Activated T-helper 2 cell treated with anti-CD3 and anti-CD28 coated beads, Interferon-gamma antibody, Interleukin-2, Interleukin-4, amounts not matched to agents 10 μg/mL and 5 μg/mL and 100 μg/mL, durations not matched to agents 14 hours and 24 hours and 36 hours (primary cell): Measurements from ENCODE around the gene YAE1. TPM values are rescaled to one million over a fixed set of nuclear protein-coding genes. Genes with fewer than 3 reads are reported as not detected.

Experiments used
- DNase-seq: peaks from one replicate; pipeline ENCODE4 v3.0.0; 2021; ENCODE audit warnings: low spot score
- H3K27ac Mint-ChIP-seq: one replicate; pipeline ENCODE4 v1.8.0; 2021; ENCODE audit warnings: mixed read lengths
- H3K27me3 Mint-ChIP-seq: one replicate; pipeline ENCODE4 v1.8.0; 2021; ENCODE audit warnings: low read depth, mixed read lengths
- H3K36me3 Mint-ChIP-seq: one replicate; pipeline ENCODE4 v1.8.0; 2021; ENCODE audit warnings: low read depth, mixed read lengths
- H3K4me1 Mint-ChIP-seq: one replicate; pipeline ENCODE4 v1.8.0; 2021; ENCODE audit warnings: low read depth, mixed read lengths
- H3K4me3 Mint-ChIP-seq: one replicate; pipeline ENCODE4 v1.8.0; 2021; ENCODE audit warnings: low read depth, mild to moderate bottlenecking, moderate library complexity, mixed read lengths
- H3K9me3 Mint-ChIP-seq: one replicate; pipeline ENCODE4 v1.8.0; 2021; ENCODE audit warnings: mixed read lengths
- intact Hi-C: fragments of 100-400 bp; cut with micrococcal nuclease; formaldehyde crosslinking; loops from one replicate; pipeline ENCODE4 v1.15.1; 2023
- total RNA-seq: library from RNA; stranded (reverse); gene quantifications from 2 replicates; pipeline ENCODE4 v1.2.3, GENCODE V29; 2022

The YAE1 gene
- total RNA-seq, 1 donor from 2014 or later, result 11.9 TPM

- no peak overlapping the region for H3K4me3 Mint-ChIP-seq
- H3K27me3 Mint-ChIP-seq, result peaks cover 20% of the 10 kb centered on the region
- DNase-seq, result no peak
- intact Hi-C loops, result no loop called here
- H3K4me1 Mint-ChIP-seq, result no peaks in the 10 kb centered on the region
- no peaks in the 10 kb centered on the region for H3K9me3 Mint-ChIP-seq
- H3K27ac Mint-ChIP-seq, result no peak overlapping the region
- H3K36me3 Mint-ChIP-seq, result no peaks in the 10 kb centered on the region
Measured at GRCh38 chr7:39616138-39616537, 49.9 kb downstream of the YAE1 start.

GRCh38 chr7:39617005-39617404 lies 50.8 kb downstream of the YAE1 start:
- DNase-seq, result no peak
- intact Hi-C loops, result no loop called here
- peaks cover 20% of the 10 kb centered on the region for H3K27me3 Mint-ChIP-seq
- no peak overlapping the region for H3K27ac Mint-ChIP-seq
- no peak overlapping the region for H3K4me3 Mint-ChIP-seq
- peaks cover 2% of the 10 kb centered on the region for H3K4me1 Mint-ChIP-seq
- H3K36me3 Mint-ChIP-seq, result peaks cover 2% of the 10 kb centered on the region
- H3K9me3 Mint-ChIP-seq, result no peaks in the 10 kb centered on the region

GRCh38 chr7:39618868-39619267 lies 52.7 kb downstream of the YAE1 start:
- Mint-ChIP-seq H3K27me3 (peaks cover 15% of the 10 kb centered on the region), H3K4me3 (no peak overlapping the region)
- intact Hi-C loops, result no loop called here

GRCh38 chr7:39620486-39620885 lies 54.3 kb downstream of the YAE1 start:
- no peaks in the 10 kb centered on the region for H3K9me3 Mint-ChIP-seq
- no peak overlapping the region for H3K27ac Mint-ChIP-seq
- H3K4me1 Mint-ChIP-seq, result peaks cover 22% of the 10 kb centered on the region
- H3K4me3 Mint-ChIP-seq, result no peak overlapping the region
- peaks cover 15% of the 10 kb centered on the region for H3K27me3 Mint-ChIP-seq
- H3K36me3 Mint-ChIP-seq, result peaks cover 17% of the 10 kb centered on the region
- no peak for DNase-seq
- intact Hi-C loops, result loop anchor here (5.0 kb wide), 2 partner anchors 47 to 512 kb away; partner anchors contain the start of gene MPLKIP

More at GRCh38 chr7:39618868-39619267, 52.7 kb downstream of the YAE1 start:
- H3K9me3 Mint-ChIP-seq, result no peaks in the 10 kb centered on the region
- peaks cover 9% of the 10 kb centered on the region for H3K4me1 Mint-ChIP-seq
- H3K36me3 Mint-ChIP-seq, result peaks cover 7% of the 10 kb centered on the region
- H3K27ac Mint-ChIP-seq, result no peak overlapping the region
- DNase-seq, result no peak

GRCh38 chr7:39621261-39621660 lies 55.1 kb downstream of the YAE1 start:
- H3K9me3 Mint-ChIP-seq, result no peaks in the 10 kb centered on the region
- H3K27ac Mint-ChIP-seq, result no peak overlapping the region
- H3K4me3 Mint-ChIP-seq, result no peak overlapping the region
- intact Hi-C loops, result loop anchor here (5.0 kb wide), 2 partner anchors 46 to 511 kb away; partner anchors contain the start of gene MPLKIP
- peaks cover 11% of the 10 kb centered on the region for H3K27me3 Mint-ChIP-seq
- DNase-seq, result no peak
- peaks cover 26% of the 10 kb centered on the region for H3K4me1 Mint-ChIP-seq
- peaks cover 23% of the 10 kb centered on the region for H3K36me3 Mint-ChIP-seq

- no peaks in the 10 kb centered on the region for H3K9me3 Mint-ChIP-seq
- peak overlapping the region; percentile 85 for H3K4me3 Mint-ChIP-seq
- H3K4me1 Mint-ChIP-seq, result peaks cover 31% of the 10 kb centered on the region
- DNase-seq, result no peak
- peaks cover 8% of the 10 kb centered on the region for H3K27me3 Mint-ChIP-seq
- no peak overlapping the region for H3K27ac Mint-ChIP-seq
- H3K36me3 Mint-ChIP-seq, result peaks cover 27% of the 10 kb centered on the region
- intact Hi-C loops, result loop anchor here (2.0 to 5.0 kb wide), 3 partner anchors 45 to 510 kb away; partner anchors contain the start of gene MPLKIP
Measured at GRCh38 chr7:39621784-39622411, 55.7 kb downstream of the YAE1 start.

Other genes starting within 250 kb of the YAE1 start
- 33.1 and 35.3 TPM in 2 replicates for gene RALA, start 57.2 kb downstream of the YAE1 start, total RNA-seq